SU-DHL-6 (cell line): ENCODE data around the gene GZMH.

Source experiments
- H2AFZ ChIP-seq: fragments of 200-600 bp; sonication (generic); 2 replicates; pipeline ENCODE4 v1.6.1; 2014; ENCODE audit warnings: low read depth, mild to moderate bottlenecking, moderate library complexity, mixed read lengths, antibody characterized with exemption, low read length; ENCODE audit not compliant: severe bottlenecking
- H3F3A ChIP-seq: fragments of 200-600 bp; shearing (Covaris generic); 2 replicates; pipeline ENCODE4 v1.6.0; 2016; ENCODE audit warnings: antibody characterized with exemption, mild to moderate bottlenecking; ENCODE audit not compliant: insufficient read depth
- H3K27ac ChIP-seq: fragments of 200-600 bp; sonication (generic); 2 replicates; pipeline ENCODE4 v1.5.1; 2016; ENCODE audit warnings: low read depth, mild to moderate bottlenecking, low read length, moderate library complexity, mixed read lengths
- H3K27me3 ChIP-seq: fragments of 200-600 bp; sonication (generic), shearing (Covaris generic); 2 replicates; pipeline ENCODE4 v1.6.0; 2014; ENCODE audit warnings: mild to moderate bottlenecking, low read length
- H3K36me3 ChIP-seq: fragments of 200-600 bp; sonication (generic); 2 replicates; pipeline ENCODE4 v1.6.1; 2014; ENCODE audit warnings: mild to moderate bottlenecking, low read length, mixed read lengths
- H3K4me2 ChIP-seq: fragments of 300-600, 200-600 bp; shearing (Covaris generic), sonication (generic); 2 replicates; pipeline ENCODE4 v1.6.0; 2014; ENCODE audit warnings: low read length, low read depth, mild to moderate bottlenecking; ENCODE audit not compliant: poor library complexity, severe bottlenecking
- H3K4me3 ChIP-seq: fragments of 200-600 bp; sonication (generic); 2 replicates; pipeline ENCODE4 v1.5.1; 2014; ENCODE audit warnings: antibody characterized with exemption, low read length, mild to moderate bottlenecking, mixed read lengths; ENCODE audit not compliant: insufficient read depth, poor library complexity, severe bottlenecking
- H3K79me2 ChIP-seq: fragments of 200-600 bp; sonication (generic); 2 replicates; pipeline ENCODE4 v1.6.1; 2014; ENCODE audit warnings: mild to moderate bottlenecking, low read length, moderate library complexity; ENCODE audit not compliant: insufficient read depth
- H3K9ac ChIP-seq: fragments of 200-600 bp; sonication (generic); 2 replicates; pipeline ENCODE4 v1.7.0; 2014; ENCODE audit warnings: mild to moderate bottlenecking, low read length
- H3K9me2 ChIP-seq: fragments of 200-600 bp; sonication (generic); replicated peaks from 2 replicates; pipeline ENCODE4 v1.6.1; 2014; ENCODE audit warnings: low read length; ENCODE audit not compliant: insufficient read depth
- H3K9me3 ChIP-seq: fragments of 200-600 bp; sonication (generic); 2 replicates; pipeline ENCODE4 v1.6.1; 2014; ENCODE audit warnings: low read length, mixed read lengths; ENCODE audit not compliant: insufficient read depth
- H4K20me1 ChIP-seq: fragments of 200-600 bp; sonication (generic); 2 replicates; pipeline ENCODE4 v1.6.1; 2014; ENCODE audit warnings: low read depth, mild to moderate bottlenecking, antibody characterized with exemption, low read length, moderate library complexity, mixed read lengths
- EZH2phosphoT487 ChIP-seq: fragments of 200-600 bp; sonication (generic), shearing (Covaris generic); conservative IDR thresholded peaks from 2 replicates; pipeline ENCODE4 v1.6.1; 2018; ENCODE audit warnings: mild to moderate bottlenecking, antibody characterized with exemption, low read length, moderate library complexity, mixed read lengths
- TF ChIP-seq, protein P1 (sequence below): fragments of 200-600 bp; sonication (generic); IDR thresholded peaks from one replicate; pipeline ENCODE4 v1.5.1; 2017; ENCODE audit warnings: antibody characterized with exemption, mild to moderate bottlenecking, low read length, moderate library complexity; ENCODE audit not compliant: insufficient read depth, poor library complexity, severe bottlenecking

Gene GZMH

DNA sequence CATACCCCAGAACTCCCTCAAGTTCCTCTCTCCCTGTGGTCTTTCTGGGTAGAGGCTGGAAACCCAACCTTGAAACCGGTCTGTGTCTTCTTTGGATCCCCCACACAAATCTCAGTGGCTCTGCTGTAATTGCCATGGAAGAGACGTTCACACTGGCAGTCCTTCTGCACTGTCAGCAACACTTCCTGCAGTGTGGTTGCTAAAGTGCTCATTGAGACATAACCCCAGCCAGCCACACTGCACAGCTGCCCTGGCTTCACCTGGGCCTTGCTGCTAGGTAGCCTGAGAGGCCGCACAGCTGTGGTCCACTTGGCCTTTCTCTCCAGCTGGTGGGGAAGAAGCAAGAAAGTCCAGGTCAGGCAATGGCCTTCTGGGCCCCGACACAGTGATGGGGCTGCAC, 2.4 kb downstream of the GZMH start:
- TF ChIP-seq EZH2phosphoT487 = no peak
- TF ChIP-seq, protein P1, sequence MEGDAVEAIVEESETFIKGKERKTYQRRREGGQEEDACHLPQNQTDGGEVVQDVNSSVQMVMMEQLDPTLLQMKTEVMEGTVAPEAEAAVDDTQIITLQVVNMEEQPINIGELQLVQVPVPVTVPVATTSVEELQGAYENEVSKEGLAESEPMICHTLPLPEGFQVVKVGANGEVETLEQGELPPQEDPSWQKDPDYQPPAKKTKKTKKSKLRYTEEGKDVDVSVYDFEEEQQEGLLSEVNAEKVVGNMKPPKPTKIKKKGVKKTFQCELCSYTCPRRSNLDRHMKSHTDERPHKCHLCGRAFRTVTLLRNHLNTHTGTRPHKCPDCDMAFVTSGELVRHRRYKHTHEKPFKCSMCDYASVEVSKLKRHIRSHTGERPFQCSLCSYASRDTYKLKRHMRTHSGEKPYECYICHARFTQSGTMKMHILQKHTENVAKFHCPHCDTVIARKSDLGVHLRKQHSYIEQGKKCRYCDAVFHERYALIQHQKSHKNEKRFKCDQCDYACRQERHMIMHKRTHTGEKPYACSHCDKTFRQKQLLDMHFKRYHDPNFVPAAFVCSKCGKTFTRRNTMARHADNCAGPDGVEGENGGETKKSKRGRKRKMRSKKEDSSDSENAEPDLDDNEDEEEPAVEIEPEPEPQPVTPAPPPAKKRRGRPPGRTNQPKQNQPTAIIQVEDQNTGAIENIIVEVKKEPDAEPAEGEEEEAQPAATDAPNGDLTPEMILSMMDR = no peak
- Histone ChIP-seq H3K27me3 (no peaks in the 10 kb centered on the region), H3K36me3 (no peaks in the 10 kb centered on the region), H3K4me2 (no peak overlapping the region), H3K27ac (no peak overlapping the region), H2AFZ (no peak overlapping the region), H3K9ac (no peak overlapping the region), H3F3A (no peaks in the 10 kb centered on the region), H3K9me3 (no peaks in the 10 kb centered on the region), H3K4me3 (no peak overlapping the region), H3K9me2 (no peaks in the 10 kb centered on the region), H4K20me1 (no peaks in the 10 kb centered on the region), H3K79me2 (no peaks in the 10 kb centered on the region)

DNA sequence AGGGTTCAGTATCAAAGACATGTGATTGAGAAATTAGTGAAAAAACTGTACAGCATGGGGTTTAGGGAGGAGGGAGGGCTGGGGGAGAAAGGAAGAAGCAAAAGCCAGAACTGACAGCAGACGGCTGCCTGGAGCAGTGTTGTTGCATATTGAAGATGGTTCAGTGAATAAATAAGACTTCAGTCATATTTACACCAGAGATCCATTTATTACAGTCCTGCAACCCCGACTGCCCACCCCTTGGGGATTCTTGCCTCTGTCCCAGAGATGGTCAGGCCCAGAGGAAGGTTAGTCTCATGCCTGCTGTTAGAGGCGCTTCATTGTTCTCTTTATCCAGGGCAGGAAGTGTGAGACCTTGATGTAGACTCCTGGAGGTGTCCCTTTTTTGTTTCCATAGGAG, 3.2 kb downstream of the GZMH start:
- H3K79me2 ChIP-seq = no peaks in the 10 kb centered on the region
- no peaks in the 10 kb centered on the region for H3K9me2 ChIP-seq
- H3K9ac ChIP-seq = no peak overlapping the region
- H3K9me3 ChIP-seq = no peaks in the 10 kb centered on the region
- H3F3A ChIP-seq = no peaks in the 10 kb centered on the region
- H3K4me2 ChIP-seq = no peak overlapping the region
- H3K36me3 ChIP-seq = no peaks in the 10 kb centered on the region
- no peaks in the 10 kb centered on the region for H4K20me1 ChIP-seq
- no peaks in the 10 kb centered on the region for H3K27me3 ChIP-seq
- no peak for TF ChIP-seq EZH2phosphoT487
- TF ChIP-seq, protein P1 = no peak
- no peak overlapping the region for H3K27ac ChIP-seq
- H2AFZ ChIP-seq = no peak overlapping the region
- no peak overlapping the region for H3K4me3 ChIP-seq

DNA sequence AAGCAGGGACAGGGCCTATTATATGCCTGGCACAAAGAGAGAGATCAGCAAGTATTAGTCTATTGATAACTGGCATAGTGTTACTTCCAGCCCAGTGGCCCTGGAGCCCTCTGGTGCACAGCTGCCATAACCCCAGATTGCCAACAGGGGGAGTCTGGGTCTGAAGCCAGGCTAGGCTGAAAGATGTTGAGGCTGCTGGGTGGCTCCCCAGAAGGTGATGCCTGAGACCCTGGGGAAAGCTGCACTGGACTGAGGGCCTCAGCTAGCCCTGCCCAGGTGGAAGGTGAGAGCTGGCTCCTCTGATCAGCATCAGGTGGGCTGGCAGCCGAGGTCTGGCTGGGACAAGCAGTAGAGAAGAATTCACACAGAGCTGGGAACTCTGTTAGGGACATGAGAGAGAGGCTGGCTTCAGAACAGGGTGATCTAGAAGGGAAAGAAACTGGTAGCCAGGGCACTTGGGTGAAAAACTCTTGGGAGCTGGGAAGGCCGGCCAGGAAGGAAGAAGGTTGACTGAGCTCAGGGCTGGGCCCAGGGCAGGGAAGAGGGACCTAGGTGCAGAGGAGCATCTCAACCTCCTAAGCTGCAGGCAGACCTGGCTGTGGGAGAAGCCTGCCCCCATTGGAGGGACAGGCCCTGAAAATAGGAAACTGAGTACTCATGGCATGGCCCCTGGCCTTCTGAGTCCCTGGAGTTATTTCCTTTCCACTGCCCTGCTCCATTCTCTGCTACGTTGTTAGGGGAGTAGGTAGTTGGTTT, 3.9 kb downstream of the GZMH start:
- Histone ChIP-seq H3K27ac (no peak overlapping the region), H3K4me2 (no peak overlapping the region), H3K9me2 (no peaks in the 10 kb centered on the region), H3K9ac (no peak overlapping the region), H2AFZ (no peak overlapping the region), H3K27me3 (no peaks in the 10 kb centered on the region), H3K36me3 (no peaks in the 10 kb centered on the region), H3K79me2 (no peaks in the 10 kb centered on the region), H3K9me3 (no peaks in the 10 kb centered on the region), H3F3A (no peaks in the 10 kb centered on the region), H3K4me3 (no peak overlapping the region), H4K20me1 (no peaks in the 10 kb centered on the region)
- TF ChIP-seq, protein P1 = peak; percentile 87
- TF ChIP-seq EZH2phosphoT487 = no peak
